Middle frontal gyrus (tissue), 1 donor: ENCODE data around the gene CTDSPL.
"Not testable (repeated sequence)": the region's sequence is repeated elsewhere in the genome, so short reads cannot be mapped to it uniquely, and the experiment has no call there.

Experiments used
- DNase-seq: peaks from one replicate; pipeline ENCODE4 v3.0.0-alpha.2; 2015; ENCODE audit warnings: low spot score; ENCODE audit errors: extremely low spot score

The CTDSPL gene

GRCh38 chr3:37985637-37986320 is 124.1 kb downstream of the CTDSPL start:
- DNase-seq, result no peak

GRCh38 chr3:37986479-37987314 is 125.0 kb downstream of the CTDSPL start:
- no peak for DNase-seq

GRCh38 chr3:37987315-37987697 is 125.6 kb downstream of the CTDSPL start:
- no peak for DNase-seq

- no peak for DNase-seq
These were observed 126.1 kb downstream of the CTDSPL start for GRCh38 chr3:37987751-37988179.

- DNase-seq, result not testable (repeated sequence)
These were observed 126.7 kb downstream of the CTDSPL start for GRCh38 chr3:37988376-37988775.

- DNase-seq, result no peak
These were observed 127.3 kb downstream of the CTDSPL start for GRCh38 chr3:37988931-37989525.

GRCh38 chr3:37989821-37990480 is 128.3 kb downstream of the CTDSPL start:
- DNase-seq, result no peak

GRCh38 chr3:37990527-37990926 is 128.8 kb downstream of the CTDSPL start, which contains the start of gene VILL:
Gene VILL, plus strand, starts transcription at chr3:37990786. Its CDS starts 2,887 bp downstream, at chr3:37993673.
- no peak for DNase-seq

GRCh38 chr3:37991109-37991508 is 129.4 kb downstream of the CTDSPL start:
- no peak for DNase-seq

GRCh38 chr3:37991823-37992222 is 130.1 kb downstream of the CTDSPL start:
- DNase-seq, result no peak

GRCh38 chr3:37992271-37993066 is 130.8 kb downstream of the CTDSPL start:
- no peak for DNase-seq

- DNase-seq, result no peak
These were observed 131.4 kb downstream of the CTDSPL start for GRCh38 chr3:37993067-37993455.

GRCh38 chr3:37993460-37993819 is 131.8 kb downstream of the CTDSPL start:
- no peak for DNase-seq

- DNase-seq, result peak; percentile 16
These were observed 132.3 kb downstream of the CTDSPL start for GRCh38 chr3:37993820-37994638.

- no peak for DNase-seq
These were observed 132.9 kb downstream of the CTDSPL start for GRCh38 chr3:37994639-37994972.

- no peak for DNase-seq
These were observed 134.3 kb downstream of the CTDSPL start for GRCh38 chr3:37995652-37996641.

- no peak for DNase-seq
These were observed 135.2 kb downstream of the CTDSPL start for GRCh38 chr3:37996785-37997301.

- DNase-seq, result no peak
These were observed 135.7 kb downstream of the CTDSPL start for GRCh38 chr3:37997342-37997741.
